Activated CD4-positive, alpha-beta T cell treated with anti-CD3 and anti-CD28 coated beads, Interleukin-2, amount 10 ng/mL, durations not matched to agents 7 days and 5 days (primary cell): Measurements from ENCODE around the gene PHLPP2. TPM values are rescaled to one million over a fixed set of nuclear protein-coding genes. Genes with fewer than 3 reads are reported as not detected.
A peak's percentile ranks its signal among the peaks of the same experiment; 100 is the strongest.
"Not testable (repeated sequence)": the region's sequence is repeated elsewhere in the genome, so short reads cannot be mapped to it uniquely, and the experiment has no call there.

Source experiments
- CTCF ChIA-PET: fragments of 350-600 bp; sonication (Branson Sonifier 250); formaldehyde crosslinking; loops from one replicate; lab custom pipeline; 2021; ENCODE audit warnings: antibody characterized with exemption; lab: Charles Lee
- POLR2A ChIA-PET: fragments of 350-600 bp; sonication (Branson Sonifier 250); formaldehyde crosslinking; loops from one replicate; lab custom pipeline; 2021; ENCODE audit warnings: antibody characterized with exemption; lab: Charles Lee
- DNase-seq: peaks from one replicate; pipeline ENCODE4 v3.0.0-alpha.2; 2020
- H3K27ac Mint-ChIP-seq: one replicate; pipeline ENCODE4 v1.8.0; 2021; ENCODE audit warnings: mild to moderate bottlenecking, moderate library complexity, mixed read lengths
- H3K27me3 Mint-ChIP-seq: one replicate; pipeline ENCODE4 v1.8.0; 2021; ENCODE audit warnings: mixed read lengths
- H3K36me3 Mint-ChIP-seq: one replicate; pipeline ENCODE4 v1.8.0; 2021; ENCODE audit warnings: low read depth, mixed read lengths
- H3K4me1 Mint-ChIP-seq: one replicate; pipeline ENCODE4 v1.8.0; 2021; ENCODE audit warnings: mixed read lengths
- H3K4me3 Mint-ChIP-seq: one replicate; pipeline ENCODE4 v1.8.0; 2021; ENCODE audit warnings: mild to moderate bottlenecking, moderate library complexity, mixed read lengths
- H3K9me3 Mint-ChIP-seq: one replicate; pipeline ENCODE4 v1.8.0; 2021; ENCODE audit warnings: mixed read lengths
- total RNA-seq, 2 experiments: library from RNA; stranded (reverse); gene quantifications; one replicate each; pipeline ENCODE4 v1.2.3, GENCODE V29; 2021

The PHLPP2 gene
- total RNA-seq, 2 experiments from 2014 or later = 4.1 to 5.5 TPM

DNA sequence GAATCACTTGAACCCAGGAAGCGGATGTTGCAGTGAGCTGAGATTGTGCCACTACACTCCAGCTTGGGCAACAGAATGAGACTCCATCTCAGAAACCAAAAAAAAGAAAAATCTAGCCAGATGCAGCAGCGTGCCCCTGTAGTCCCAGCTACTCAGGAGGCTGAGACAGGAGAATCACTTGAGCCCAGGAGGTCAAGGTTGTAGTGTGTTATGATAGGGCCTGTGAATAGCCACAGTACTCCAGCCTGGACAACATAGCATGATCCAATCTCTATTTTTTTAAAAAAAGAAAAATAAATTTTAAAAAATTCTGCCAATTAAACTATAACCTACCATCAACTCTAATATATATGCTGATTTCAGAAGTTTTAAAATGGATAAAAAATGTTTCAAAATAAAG is 15.8 kb downstream of the PHLPP2 start:
- H3K4me1 Mint-ChIP-seq = peaks cover 2% of the 10 kb centered on the region
- H3K9me3 Mint-ChIP-seq = no peaks in the 10 kb centered on the region
- H3K4me3 Mint-ChIP-seq = no peak overlapping the region
- no peak overlapping the region for H3K27ac Mint-ChIP-seq
- POLR2A ChIA-PET = no interaction called here
- no peaks in the 10 kb centered on the region for H3K36me3 Mint-ChIP-seq
- no peak for DNase-seq
- H3K27me3 Mint-ChIP-seq = no peaks in the 10 kb centered on the region
- CTCF ChIA-PET = no interaction called here

DNA sequence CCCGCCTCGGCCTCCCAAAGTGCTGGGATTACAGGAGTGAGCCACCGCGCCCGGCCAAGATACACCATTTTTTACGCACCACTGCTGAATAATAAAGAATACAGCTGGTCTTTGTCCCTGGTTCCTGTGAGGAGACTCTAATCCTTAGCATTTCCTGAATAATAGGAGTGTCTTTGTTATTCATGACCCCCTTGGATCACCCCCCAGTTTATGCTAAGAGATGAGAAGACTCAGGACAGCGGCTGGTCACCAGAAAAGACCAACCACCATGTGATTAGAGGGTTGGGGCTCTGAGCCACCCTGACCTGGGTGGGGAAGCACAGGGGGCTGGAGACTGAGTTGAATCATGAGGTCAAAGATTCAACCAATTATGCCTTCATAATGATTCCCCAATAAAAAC is 17.3 kb downstream of the PHLPP2 start:
- H3K27ac Mint-ChIP-seq = no peak overlapping the region

DNA sequence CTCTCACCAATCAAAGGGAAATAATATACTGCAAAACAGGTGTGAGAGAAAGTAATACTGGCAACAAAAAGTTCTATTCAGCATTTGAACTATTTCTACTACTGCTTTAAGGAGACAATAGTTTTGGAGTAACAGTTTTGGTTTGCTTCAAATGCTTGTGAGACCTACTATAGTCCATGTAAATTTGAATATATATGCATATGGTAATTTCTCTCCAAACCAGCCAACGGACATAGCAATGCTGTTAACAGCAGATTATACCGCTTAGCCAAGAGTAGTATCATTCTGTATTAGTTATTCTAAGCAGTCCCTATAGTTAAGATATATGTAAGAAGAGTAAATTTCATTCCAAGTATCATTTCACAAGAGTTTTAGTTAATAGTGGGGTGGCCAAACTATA is 18.5 kb downstream of the PHLPP2 start:
- DNase-seq = no peak
- Mint-ChIP-seq H3K27ac (no peak overlapping the region), H3K27me3 (no peaks in the 10 kb centered on the region), H3K9me3 (no peaks in the 10 kb centered on the region), H3K4me1 (no peaks in the 10 kb centered on the region), H3K36me3 (no peaks in the 10 kb centered on the region), H3K4me3 (no peak overlapping the region)
- CTCF ChIA-PET = no interaction called here
- POLR2A ChIA-PET = no interaction called here

More for the DNA sequence above, 17.3 kb downstream of the PHLPP2 start:
- H3K27me3 Mint-ChIP-seq = no peaks in the 10 kb centered on the region
- DNase-seq = no peak
- H3K4me3 Mint-ChIP-seq = no peak overlapping the region
- POLR2A ChIA-PET = no interaction called here
- H3K36me3 Mint-ChIP-seq = no peaks in the 10 kb centered on the region
- H3K9me3 Mint-ChIP-seq = no peaks in the 10 kb centered on the region
- CTCF ChIA-PET = interaction anchor here (1.1 kb wide), 2 partner anchors 12 to 18 kb away, joined by 3 read pairs; no protein-coding TSS in a partner anchor
- H3K4me1 Mint-ChIP-seq = peaks cover 2% of the 10 kb centered on the region

DNA sequence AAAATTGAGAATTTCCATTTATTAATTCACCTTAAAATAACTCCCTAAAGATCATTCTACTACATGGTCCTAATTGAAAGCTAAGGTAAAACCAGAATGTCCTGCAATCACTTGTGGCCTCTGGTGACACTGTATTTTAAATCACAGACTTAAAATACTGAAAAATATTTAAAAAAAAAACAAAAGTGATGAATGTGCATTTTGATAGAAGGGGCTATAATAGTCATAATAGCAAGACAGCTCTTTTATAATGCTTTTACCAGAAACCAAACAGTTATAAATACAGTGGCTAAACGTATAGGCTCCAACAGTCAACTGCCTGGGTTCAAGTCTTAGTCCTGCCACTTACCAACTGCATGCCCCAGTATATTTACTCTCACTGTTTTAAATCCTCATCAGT is 21.2 kb downstream of the PHLPP2 start:
- DNase-seq = no peak
- H3K27ac Mint-ChIP-seq = no peak overlapping the region
- ChIA-PET POLR2A (no interaction called here), CTCF (interaction anchor here (1.0 kb wide), 1 partner anchor 28 kb away, joined by 3 read pairs; no protein-coding TSS in a partner anchor)
- no peaks in the 10 kb centered on the region for H3K27me3 Mint-ChIP-seq
- peaks cover 2% of the 10 kb centered on the region for H3K36me3 Mint-ChIP-seq
- no peaks in the 10 kb centered on the region for H3K9me3 Mint-ChIP-seq
- H3K4me3 Mint-ChIP-seq = no peak overlapping the region
- no peaks in the 10 kb centered on the region for H3K4me1 Mint-ChIP-seq

DNA sequence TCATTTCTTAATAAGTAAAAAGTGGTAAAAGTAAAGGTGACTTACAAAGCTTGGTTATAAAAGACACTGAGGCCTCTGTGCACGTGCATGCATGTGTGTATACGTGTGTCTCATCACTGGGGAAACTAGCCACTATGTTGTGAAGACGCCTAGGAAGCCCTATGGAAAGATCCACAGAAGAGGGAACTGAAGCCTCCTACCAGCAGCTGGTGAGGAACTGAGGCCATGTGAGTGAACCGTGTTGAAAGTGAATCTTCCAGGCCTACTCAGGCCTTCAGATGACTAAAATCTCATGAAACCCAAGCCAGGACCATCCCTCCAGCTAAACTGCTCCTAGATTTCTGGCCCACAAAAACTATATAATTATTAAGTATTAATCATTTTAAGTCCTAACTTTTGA is 23.7 kb downstream of the PHLPP2 start:
- ChIA-PET POLR2A (no interaction called here), CTCF (no interaction called here)
- Mint-ChIP-seq H3K27me3 (no peaks in the 10 kb centered on the region), H3K27ac (no peak overlapping the region), H3K9me3 (no peaks in the 10 kb centered on the region), H3K4me1 (peaks cover 5% of the 10 kb centered on the region), H3K4me3 (no peak overlapping the region), H3K36me3 (peaks cover 2% of the 10 kb centered on the region)
- no peak for DNase-seq

DNA sequence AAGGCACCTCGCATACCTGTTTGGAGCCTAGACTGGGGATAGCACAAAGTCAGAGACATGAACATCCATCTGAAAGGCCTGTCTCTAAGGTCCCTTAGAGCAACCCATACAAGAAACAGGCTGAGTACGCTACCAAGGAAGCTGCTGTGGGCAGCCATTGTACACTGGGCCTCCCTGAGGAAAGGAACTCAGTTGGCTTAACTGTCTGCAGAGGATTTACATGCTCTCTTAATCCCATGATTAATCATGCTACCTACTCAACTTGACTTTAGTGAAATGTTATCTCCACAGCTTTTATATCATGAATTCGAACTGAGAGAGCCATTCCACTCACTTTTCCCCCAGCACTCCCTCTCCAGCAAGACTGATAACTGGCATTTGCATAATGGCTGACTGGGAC is 26.0 kb downstream of the PHLPP2 start:
- Mint-ChIP-seq H3K4me1 (peaks cover 5% of the 10 kb centered on the region), H3K27ac (no peak overlapping the region), H3K36me3 (peaks cover 2% of the 10 kb centered on the region), H3K9me3 (no peaks in the 10 kb centered on the region), H3K27me3 (no peaks in the 10 kb centered on the region), H3K4me3 (no peak overlapping the region)
- DNase-seq = no peak
- ChIA-PET POLR2A (no interaction called here), CTCF (no interaction called here)

DNA sequence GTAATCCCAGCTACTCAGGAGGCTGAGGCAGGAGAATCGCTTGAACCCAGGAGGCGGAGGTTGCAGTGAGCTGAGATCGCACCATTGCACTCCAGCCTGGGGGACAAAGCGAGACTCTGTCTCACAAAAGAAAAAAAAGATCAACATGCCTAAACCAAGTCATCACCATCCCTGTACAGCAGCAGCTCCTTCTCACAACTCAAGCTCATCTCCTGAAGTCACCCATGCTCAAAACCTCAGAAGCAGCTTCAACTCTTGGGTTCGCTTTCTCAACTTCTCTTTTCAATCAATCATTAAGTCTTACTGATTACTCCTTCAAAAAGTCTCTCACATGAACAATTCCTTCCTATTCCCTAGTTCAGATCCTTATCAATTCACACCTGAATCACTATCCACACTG is 31.3 kb downstream of the PHLPP2 start:
- Mint-ChIP-seq H3K27me3 (no peaks in the 10 kb centered on the region), H3K36me3 (no peaks in the 10 kb centered on the region), H3K4me1 (peaks cover 5% of the 10 kb centered on the region), H3K27ac (no peak overlapping the region), H3K9me3 (no peaks in the 10 kb centered on the region), H3K4me3 (no peak overlapping the region)
- no peak for DNase-seq
- POLR2A ChIA-PET = no interaction called here
- CTCF ChIA-PET = no interaction called here

DNA sequence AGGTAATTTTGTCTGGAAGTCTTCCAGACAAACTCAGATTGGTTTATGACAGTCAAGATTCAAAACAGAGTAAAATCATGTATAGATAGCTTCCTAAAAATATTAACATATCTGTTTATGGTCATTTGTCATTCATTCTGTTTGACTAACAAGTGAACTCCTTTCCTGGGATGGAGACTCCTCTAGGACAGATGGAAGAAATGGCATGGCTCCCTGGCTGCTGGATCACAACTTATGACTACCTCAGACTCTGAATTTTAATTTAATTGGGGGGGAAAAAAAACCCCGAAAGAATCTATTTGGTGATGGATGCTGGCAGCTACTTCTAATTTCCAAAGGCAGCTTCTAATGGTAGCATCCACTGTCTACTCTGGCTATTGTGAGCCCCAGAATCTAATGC is 34.6 kb downstream of the PHLPP2 start:
- Mint-ChIP-seq H3K4me1 (no peaks in the 10 kb centered on the region), H3K4me3 (no peak overlapping the region), H3K36me3 (no peaks in the 10 kb centered on the region), H3K27ac (no peak overlapping the region), H3K27me3 (no peaks in the 10 kb centered on the region), H3K9me3 (no peaks in the 10 kb centered on the region)
- no peak for DNase-seq
- ChIA-PET POLR2A (no interaction called here), CTCF (interaction anchor here (0.6 to 1.7 kb wide), 5 partner anchors 13 to 957 kb away, joined by 3 to 7 read pairs (median 4); no protein-coding TSS in a partner anchor)

DNA sequence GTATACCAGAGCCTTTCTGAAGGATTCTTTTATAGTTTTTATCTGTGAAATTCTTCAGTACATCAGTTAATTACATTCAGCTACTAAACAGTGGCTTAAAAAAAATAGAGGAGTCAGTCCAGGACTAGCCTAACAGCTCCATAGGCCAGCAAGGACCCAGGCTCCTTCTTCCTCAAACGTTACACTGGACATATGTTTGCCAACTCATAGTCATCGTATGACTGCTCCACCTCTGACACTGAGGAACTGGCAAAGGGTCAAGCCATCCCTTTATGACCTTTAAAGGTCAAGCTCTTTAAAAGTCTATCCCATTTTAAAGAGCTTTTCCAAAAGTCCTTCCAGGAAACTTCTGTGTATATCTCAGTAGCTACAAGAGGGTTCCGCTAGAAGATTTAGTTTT is 36.6 kb downstream of the PHLPP2 start:
- H3K27me3 Mint-ChIP-seq = no peaks in the 10 kb centered on the region
- CTCF ChIA-PET = interaction anchor here (1.2 kb wide), 1 partner anchor 18 kb away, joined by 3 read pairs; no protein-coding TSS in a partner anchor
- no peaks in the 10 kb centered on the region for H3K9me3 Mint-ChIP-seq
- no peak overlapping the region for H3K4me3 Mint-ChIP-seq
- peaks cover 7% of the 10 kb centered on the region for H3K36me3 Mint-ChIP-seq
- POLR2A ChIA-PET = no interaction called here
- H3K4me1 Mint-ChIP-seq = no peaks in the 10 kb centered on the region
- H3K27ac Mint-ChIP-seq = no peak overlapping the region
- no peak for DNase-seq

DNA sequence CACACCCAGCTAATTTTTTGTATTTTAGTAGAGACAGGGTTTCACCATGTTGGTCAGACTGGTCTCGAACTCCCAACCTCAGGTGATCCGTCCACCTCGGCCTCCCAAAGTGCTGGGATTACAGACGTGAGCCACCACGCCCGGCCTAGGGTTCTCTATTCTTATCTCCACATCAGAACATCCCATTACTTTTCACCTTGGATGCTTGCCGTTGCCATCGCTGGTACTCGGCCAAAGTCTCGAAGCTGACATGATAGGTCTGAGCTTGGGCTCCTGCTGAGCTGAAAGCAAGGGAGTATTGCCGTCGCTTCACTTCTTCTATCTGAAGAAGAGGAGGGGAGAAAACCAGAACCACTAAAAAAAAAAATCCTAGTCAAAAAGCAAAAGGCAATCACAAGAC is 40.2 kb downstream of the PHLPP2 start:
- DNase-seq, H3K36me3 Mint-ChIP-seq, POLR2A ChIA-PET, H3K27me3 Mint-ChIP-seq, H3K27ac Mint-ChIP-seq, H3K4me3 Mint-ChIP-seq, H3K4me1 Mint-ChIP-seq, CTCF ChIA-PET, H3K9me3 Mint-ChIP-seq: not testable (repeated sequence)

DNA sequence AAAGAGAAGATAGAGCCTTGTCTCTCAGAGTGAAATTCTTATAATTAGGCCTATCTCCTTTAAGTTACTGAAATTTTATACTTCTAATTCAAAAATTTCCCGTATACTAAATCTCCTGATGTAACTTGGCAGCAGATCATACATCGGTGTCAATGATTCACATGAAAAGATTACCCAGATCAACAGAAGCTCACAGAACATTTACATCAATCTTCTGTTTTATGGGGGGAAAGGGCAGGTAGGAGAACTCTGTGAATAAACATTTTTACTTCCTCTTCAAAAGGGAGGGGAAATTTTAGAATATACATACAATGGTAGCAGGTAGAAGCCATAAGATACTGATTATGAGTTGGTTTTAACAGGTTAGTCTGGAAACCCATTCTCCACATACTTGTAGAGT is 43.1 kb downstream of the PHLPP2 start:
- CTCF ChIA-PET = no interaction called here

DNA sequence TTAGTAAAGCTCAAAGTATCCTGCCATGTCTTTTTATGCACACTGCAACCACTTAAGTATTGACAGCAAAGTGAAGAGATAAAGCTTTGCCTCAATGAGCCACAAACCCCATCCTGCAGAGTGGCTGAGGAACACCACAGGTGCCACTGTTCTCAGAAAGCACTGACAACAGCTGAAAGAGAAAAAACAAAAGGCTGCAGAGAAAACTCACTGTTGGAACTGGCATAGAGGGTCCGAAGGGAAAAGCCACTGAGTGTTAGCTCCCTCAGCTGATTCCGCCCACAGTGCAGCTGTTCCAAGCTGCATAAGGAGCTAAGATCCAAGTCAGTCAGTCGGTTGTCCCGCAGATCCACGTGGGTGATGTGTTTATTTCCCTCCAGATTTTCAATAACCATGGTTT is 48.3 kb downstream of the PHLPP2 start:
- Mint-ChIP-seq H3K36me3 (peaks cover 12% of the 10 kb centered on the region), H3K4me1 (peaks cover 11% of the 10 kb centered on the region), H3K4me3 (no peak overlapping the region), H3K9me3 (no peaks in the 10 kb centered on the region), H3K27ac (peak overlapping the region; percentile 1), H3K27me3 (no peaks in the 10 kb centered on the region)
- ChIA-PET POLR2A (no interaction called here), CTCF (no interaction called here)
- peak; percentile 21 for DNase-seq

More for the DNA sequence above, 43.1 kb downstream of the PHLPP2 start:
- Mint-ChIP-seq H3K4me3 (no peak overlapping the region), H3K27ac (no peak overlapping the region), H3K4me1 (peaks cover 5% of the 10 kb centered on the region), H3K36me3 (peaks cover 14% of the 10 kb centered on the region), H3K27me3 (no peaks in the 10 kb centered on the region), H3K9me3 (no peaks in the 10 kb centered on the region)
- POLR2A ChIA-PET = interaction anchor here (0.5 kb wide), 1 partner anchor 25 kb away, joined by 3 read pairs; no protein-coding TSS in a partner anchor
- no peak for DNase-seq

DNA sequence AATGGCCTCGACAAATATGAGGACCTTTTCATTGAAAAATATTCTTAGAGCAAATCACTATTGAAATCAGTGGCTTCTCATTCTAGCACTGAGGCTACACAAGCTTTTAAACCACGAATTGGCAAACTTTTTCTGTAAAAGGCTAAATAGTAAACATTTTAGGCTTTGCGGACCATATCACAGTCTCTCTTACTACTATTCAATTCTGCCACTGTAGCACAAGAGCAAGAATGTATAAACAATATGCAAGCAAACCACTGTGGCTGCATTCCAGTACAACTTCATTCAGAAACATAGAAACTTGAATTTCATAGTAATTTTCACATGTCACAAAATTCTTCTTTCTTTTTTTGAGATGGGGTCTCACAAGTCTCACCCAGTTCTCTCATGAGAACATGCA is 49.1 kb downstream of the PHLPP2 start:
- no peaks in the 10 kb centered on the region for H3K27me3 Mint-ChIP-seq
- H3K4me3 Mint-ChIP-seq = no peak overlapping the region
- ChIA-PET POLR2A (no interaction called here), CTCF (no interaction called here)
- no peaks in the 10 kb centered on the region for H3K9me3 Mint-ChIP-seq
- DNase-seq = no peak
- peaks cover 11% of the 10 kb centered on the region for H3K4me1 Mint-ChIP-seq
- H3K27ac Mint-ChIP-seq = no peak overlapping the region
- peaks cover 13% of the 10 kb centered on the region for H3K36me3 Mint-ChIP-seq

DNA sequence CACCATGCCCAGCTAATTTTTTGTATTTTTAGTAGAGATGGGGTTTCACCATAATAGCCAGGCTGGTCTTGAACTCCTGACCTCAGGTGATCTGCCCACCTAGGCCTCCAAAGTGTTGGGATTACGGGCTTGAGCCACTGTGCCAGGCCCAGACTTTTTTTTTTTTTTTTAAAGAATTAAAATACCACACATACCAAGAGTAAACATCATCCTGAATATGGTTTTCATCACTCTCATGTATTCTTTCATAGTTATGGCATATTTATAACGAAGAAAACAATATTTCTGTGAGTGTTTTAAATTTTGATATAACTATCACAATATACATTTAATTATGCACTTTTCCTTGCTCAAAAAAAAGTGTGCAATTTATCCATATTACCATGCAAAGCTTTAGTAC is 50.3 kb downstream of the PHLPP2 start:
- Mint-ChIP-seq H3K9me3 (no peaks in the 10 kb centered on the region), H3K4me1 (peaks cover 11% of the 10 kb centered on the region), H3K27me3 (no peaks in the 10 kb centered on the region), H3K36me3 (peaks cover 18% of the 10 kb centered on the region), H3K4me3 (no peak overlapping the region), H3K27ac (no peak overlapping the region)
- ChIA-PET POLR2A (no interaction called here), CTCF (interaction anchor here (0.6 to 0.8 kb wide), 2 partner anchors 15 to 265 kb away, joined by 3 to 4 read pairs; no protein-coding TSS in a partner anchor)
- no peak for DNase-seq
